Neural cell (in vitro differentiated cells): ENCODE results near the gene TBC1D8. TPM values are rescaled to one million over a fixed set of nuclear protein-coding genes. Genes with fewer than 3 reads are reported as not detected.
"Not testable (repeated sequence)": the region's sequence is repeated elsewhere in the genome, so short reads cannot be mapped to it uniquely, and the experiment has no call there.

Experiments used
- H2AFZ ChIP-seq: fragments of 200-600, 300-800 bp; sonication (generic), shearing (Covaris generic); 2 replicates; pipeline ENCODE4 v1.6.0; 2014; ENCODE audit warnings: low read depth, mild to moderate bottlenecking, antibody characterized with exemption, low read length, moderate library complexity
- H3F3A ChIP-seq: fragments of 200-600 bp; shearing (Covaris generic); 2 replicates; pipeline ENCODE4 v1.6.1; 2016; ENCODE audit warnings: mild to moderate bottlenecking, moderate library complexity, mixed read lengths, antibody characterized with exemption, low read length; ENCODE audit not compliant: insufficient read depth, poor library complexity, severe bottlenecking
- H3K27ac ChIP-seq: fragments of 200-600, 300-800 bp; sonication (generic), shearing (Covaris generic); 2 replicates; pipeline ENCODE4 v1.5.1; 2014; ENCODE audit warnings: mild to moderate bottlenecking, low read length, moderate library complexity
- H3K27me3 ChIP-seq: fragments of 300-800, 200-600 bp; sonication (generic), shearing (Covaris generic); 2 replicates; pipeline ENCODE4 v1.6.0; 2014; ENCODE audit warnings: mild to moderate bottlenecking, low read depth, low read length, moderate library complexity; ENCODE audit not compliant: insufficient read depth
- H3K36me3 ChIP-seq: fragments of 300-800, 200-600 bp; sonication (generic), shearing (Covaris generic); 2 replicates; pipeline ENCODE4 v1.5.1; 2014; ENCODE audit warnings: mild to moderate bottlenecking, antibody characterized with exemption, low read length, moderate library complexity; ENCODE audit not compliant: insufficient read depth
- H3K4me2 ChIP-seq: fragments of 300-800, 200-600 bp; sonication (generic), shearing (Covaris generic); 2 replicates; pipeline ENCODE4 v1.6.0; 2014; ENCODE audit warnings: mild to moderate bottlenecking, low read length
- H3K4me3 ChIP-seq: fragments of 300-800, 200-600 bp; sonication (generic), shearing (Covaris generic); 2 replicates; pipeline ENCODE4 v1.5.1; 2014; ENCODE audit warnings: mild to moderate bottlenecking, low read length, moderate library complexity
- H3K79me2 ChIP-seq: fragments of 200-600 bp; shearing (Covaris generic); replicated peaks from 2 replicates; pipeline ENCODE4 v1.6.0; 2014; ENCODE audit warnings: mild to moderate bottlenecking, low read length, moderate library complexity; ENCODE audit not compliant: insufficient read depth
- H3K9ac ChIP-seq: fragments of 300-800, 200-600 bp; sonication (generic), shearing (Covaris generic); 2 replicates; pipeline ENCODE4 v1.6.1; 2016; ENCODE audit warnings: mild to moderate bottlenecking, low read length, mixed read lengths
- H3K9me2 ChIP-seq: fragments of 200-600 bp; shearing (Covaris generic); 2 replicates; pipeline ENCODE4 v1.6.1; 2016; ENCODE audit warnings: mild to moderate bottlenecking, low read length, mixed read lengths; ENCODE audit not compliant: insufficient read depth
- H3K9me3 ChIP-seq: fragments of 200-600, 300-800 bp; sonication (generic), shearing (Covaris generic); 2 replicates; pipeline ENCODE4 v1.6.1; 2016; ENCODE audit warnings: mild to moderate bottlenecking, mixed run types, low read length, moderate library complexity, mixed read lengths
- H4K20me1 ChIP-seq: fragments of 200-600 bp; shearing (Covaris generic); 2 replicates; pipeline ENCODE4 v1.6.1; 2016; ENCODE audit warnings: mild to moderate bottlenecking, mixed run types; ENCODE audit not compliant: insufficient read depth
- EP300 ChIP-seq: fragments of 450-650 bp; conservative IDR thresholded peaks from 2 replicates; pipeline ENCODE4 v1.6.1; 2014; ENCODE audit warnings: antibody characterized with exemption, mild to moderate bottlenecking, moderate library complexity; ENCODE audit not compliant: poor library complexity, severe bottlenecking
- EZH2 ChIP-seq: fragments of 200-600, 300-800 bp; shearing (Covaris generic), sonication (generic); IDR thresholded peaks from 2 replicates; pipeline ENCODE4 v1.6.1; 2014; ENCODE audit warnings: antibody characterized with exemption, low read length, borderline replicate concordance, mild to moderate bottlenecking; ENCODE audit not compliant: insufficient read depth, poor library complexity, severe bottlenecking
- MXI1 ChIP-seq: fragments of 450-650 bp; conservative IDR thresholded peaks from 2 replicates; pipeline ENCODE4 v1.6.1; 2014; ENCODE audit warnings: antibody characterized with exemption, mild to moderate bottlenecking; ENCODE audit not compliant: poor library complexity, severe bottlenecking
- POLR2AphosphoS5 ChIP-seq: IDR thresholded peaks from 2 replicates; pipeline ENCODE4 v1.6.1; 2012
- RAD21 ChIP-seq: fragments of 450-650 bp; conservative IDR thresholded peaks from 2 replicates; pipeline ENCODE4 v1.6.1; 2014; ENCODE audit warnings: antibody characterized with exemption, mild to moderate bottlenecking, moderate library complexity
- SMC3 ChIP-seq: fragments of 450-650 bp; conservative IDR thresholded peaks from 2 replicates; pipeline ENCODE4 v1.6.1; 2014; ENCODE audit warnings: antibody characterized with exemption, mild to moderate bottlenecking, moderate library complexity; ENCODE audit not compliant: poor library complexity
- polyA plus RNA-seq: library from polyadenylated mRNA; depleted of rRNA; stranded (reverse); fragments of >200 nt; gene quantifications from 2 replicates; pipeline ENCODE4 v1.2.3, GENCODE V29; 2014
- TF ChIP-seq, protein P1 (sequence below): fragments of 450-650 bp; IDR thresholded peaks from 2 replicates; pipeline ENCODE4 v1.5.1; 2014; ENCODE audit warnings: antibody characterized with exemption, mild to moderate bottlenecking, moderate library complexity; ENCODE audit not compliant: poor library complexity, severe bottlenecking
- TF ChIP-seq, protein P2 (sequence below): IDR thresholded peaks from 2 replicates; pipeline ENCODE4 v1.6.1; 2012; ENCODE audit warnings: borderline replicate concordance

Gene TBC1D8
- polyA plus RNA-seq, 1 donor from 2014 or later, result 5.3 TPM

GRCh38 chr2:101053117-101053516 lies 98.1 kb downstream of the TBC1D8 start:
- no peaks in the 10 kb centered on the region for H3K9me2 ChIP-seq
- H3K79me2 ChIP-seq, result no peaks in the 10 kb centered on the region
- H2AFZ ChIP-seq, result no peak overlapping the region
- H3K27me3 ChIP-seq, result no peaks in the 10 kb centered on the region
- no peak overlapping the region for H3K4me3 ChIP-seq
- H3K27ac ChIP-seq, result no peak overlapping the region
- no peaks in the 10 kb centered on the region for H3K9me3 ChIP-seq
- no peaks in the 10 kb centered on the region for H3K36me3 ChIP-seq
- TF ChIP-seq RAD21 (no peak), SMC3 (no peak), POLR2AphosphoS5 (no peak), MXI1 (no peak), EP300 (no peak), EZH2 (no peak)
- TF ChIP-seq, protein P1, sequence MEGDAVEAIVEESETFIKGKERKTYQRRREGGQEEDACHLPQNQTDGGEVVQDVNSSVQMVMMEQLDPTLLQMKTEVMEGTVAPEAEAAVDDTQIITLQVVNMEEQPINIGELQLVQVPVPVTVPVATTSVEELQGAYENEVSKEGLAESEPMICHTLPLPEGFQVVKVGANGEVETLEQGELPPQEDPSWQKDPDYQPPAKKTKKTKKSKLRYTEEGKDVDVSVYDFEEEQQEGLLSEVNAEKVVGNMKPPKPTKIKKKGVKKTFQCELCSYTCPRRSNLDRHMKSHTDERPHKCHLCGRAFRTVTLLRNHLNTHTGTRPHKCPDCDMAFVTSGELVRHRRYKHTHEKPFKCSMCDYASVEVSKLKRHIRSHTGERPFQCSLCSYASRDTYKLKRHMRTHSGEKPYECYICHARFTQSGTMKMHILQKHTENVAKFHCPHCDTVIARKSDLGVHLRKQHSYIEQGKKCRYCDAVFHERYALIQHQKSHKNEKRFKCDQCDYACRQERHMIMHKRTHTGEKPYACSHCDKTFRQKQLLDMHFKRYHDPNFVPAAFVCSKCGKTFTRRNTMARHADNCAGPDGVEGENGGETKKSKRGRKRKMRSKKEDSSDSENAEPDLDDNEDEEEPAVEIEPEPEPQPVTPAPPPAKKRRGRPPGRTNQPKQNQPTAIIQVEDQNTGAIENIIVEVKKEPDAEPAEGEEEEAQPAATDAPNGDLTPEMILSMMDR, result no peak
- TF ChIP-seq, protein P2, sequence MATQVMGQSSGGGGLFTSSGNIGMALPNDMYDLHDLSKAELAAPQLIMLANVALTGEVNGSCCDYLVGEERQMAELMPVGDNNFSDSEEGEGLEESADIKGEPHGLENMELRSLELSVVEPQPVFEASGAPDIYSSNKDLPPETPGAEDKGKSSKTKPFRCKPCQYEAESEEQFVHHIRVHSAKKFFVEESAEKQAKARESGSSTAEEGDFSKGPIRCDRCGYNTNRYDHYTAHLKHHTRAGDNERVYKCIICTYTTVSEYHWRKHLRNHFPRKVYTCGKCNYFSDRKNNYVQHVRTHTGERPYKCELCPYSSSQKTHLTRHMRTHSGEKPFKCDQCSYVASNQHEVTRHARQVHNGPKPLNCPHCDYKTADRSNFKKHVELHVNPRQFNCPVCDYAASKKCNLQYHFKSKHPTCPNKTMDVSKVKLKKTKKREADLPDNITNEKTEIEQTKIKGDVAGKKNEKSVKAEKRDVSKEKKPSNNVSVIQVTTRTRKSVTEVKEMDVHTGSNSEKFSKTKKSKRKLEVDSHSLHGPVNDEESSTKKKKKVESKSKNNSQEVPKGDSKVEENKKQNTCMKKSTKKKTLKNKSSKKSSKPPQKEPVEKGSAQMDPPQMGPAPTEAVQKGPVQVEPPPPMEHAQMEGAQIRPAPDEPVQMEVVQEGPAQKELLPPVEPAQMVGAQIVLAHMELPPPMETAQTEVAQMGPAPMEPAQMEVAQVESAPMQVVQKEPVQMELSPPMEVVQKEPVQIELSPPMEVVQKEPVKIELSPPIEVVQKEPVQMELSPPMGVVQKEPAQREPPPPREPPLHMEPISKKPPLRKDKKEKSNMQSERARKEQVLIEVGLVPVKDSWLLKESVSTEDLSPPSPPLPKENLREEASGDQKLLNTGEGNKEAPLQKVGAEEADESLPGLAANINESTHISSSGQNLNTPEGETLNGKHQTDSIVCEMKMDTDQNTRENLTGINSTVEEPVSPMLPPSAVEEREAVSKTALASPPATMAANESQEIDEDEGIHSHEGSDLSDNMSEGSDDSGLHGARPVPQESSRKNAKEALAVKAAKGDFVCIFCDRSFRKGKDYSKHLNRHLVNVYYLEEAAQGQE, result no peak
- no peak overlapping the region for H3K9ac ChIP-seq
- no peaks in the 10 kb centered on the region for H4K20me1 ChIP-seq
- no peaks in the 10 kb centered on the region for H3F3A ChIP-seq
- no peak overlapping the region for H3K4me2 ChIP-seq

DNA sequence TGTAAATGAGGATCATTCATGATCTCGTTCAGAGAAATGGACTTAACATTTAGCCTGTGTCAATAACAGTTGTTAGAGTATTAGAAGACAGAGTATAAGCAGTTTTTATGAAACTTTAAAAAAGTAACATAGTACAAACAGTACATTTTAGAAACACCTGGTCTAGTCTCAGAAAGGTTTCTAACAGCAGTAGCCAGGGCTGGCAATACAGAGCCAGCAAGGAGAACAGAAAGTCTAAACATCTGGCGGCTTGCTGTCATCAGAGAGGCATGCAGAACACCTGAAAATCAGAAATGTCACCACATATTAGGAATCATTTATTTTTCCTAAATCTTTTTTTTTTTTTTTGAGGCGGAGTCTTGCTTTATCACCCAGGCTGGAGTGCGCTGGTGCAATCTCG lies 99.0 kb downstream of the TBC1D8 start:
- H3K27me3 ChIP-seq, result no peaks in the 10 kb centered on the region
- no peaks in the 10 kb centered on the region for H4K20me1 ChIP-seq
- H3K9me3 ChIP-seq, result no peaks in the 10 kb centered on the region
- H3K4me2 ChIP-seq, result no peak overlapping the region
- no peak overlapping the region for H3K27ac ChIP-seq
- H3K9ac ChIP-seq, result no peak overlapping the region
- no peaks in the 10 kb centered on the region for H3K9me2 ChIP-seq
- H3F3A ChIP-seq, result no peaks in the 10 kb centered on the region
- TF ChIP-seq, protein P1, result no peak
- no peaks in the 10 kb centered on the region for H3K79me2 ChIP-seq
- H3K4me3 ChIP-seq, result no peak overlapping the region
- no peak overlapping the region for H2AFZ ChIP-seq
- H3K36me3 ChIP-seq, result no peaks in the 10 kb centered on the region

- H3K27ac ChIP-seq, H3F3A ChIP-seq, H3K79me2 ChIP-seq, H3K4me3 ChIP-seq, H3K9ac ChIP-seq, H3K27me3 ChIP-seq, H3K4me2 ChIP-seq, H3K9me3 ChIP-seq, H3K36me3 ChIP-seq, H2AFZ ChIP-seq, H3K9me2 ChIP-seq, H4K20me1 ChIP-seq: not testable (repeated sequence)
These were observed 100.3 kb downstream of the TBC1D8 start for GRCh38 chr2:101050886-101051285.
